GM20000 (cell line): ENCODE data around the gene SNTN.
"Not testable (repeated sequence)": the region's sequence is repeated elsewhere in the genome, so short reads cannot be mapped to it uniquely, and the experiment has no call there.

Experiments
- DNase-seq: peaks from one replicate; pipeline ENCODE4 v3.0.0; 2012; ENCODE audit warnings: low spot score
- CTCF ChIP-seq: IDR thresholded peaks from 2 replicates; pipeline ENCODE4 v1.5.1; 2012; ENCODE audit warnings: mild to moderate bottlenecking, control low read depth; ENCODE audit errors: extremely low read depth, missing control alignments

The SNTN gene

GRCh38 chr3:63624941-63625560, 27.4 kb upstream of the SNTN start:
- DNase-seq = no peak
- TF ChIP-seq CTCF = no peak

GRCh38 chr3:63631670-63632069, 20.8 kb upstream of the SNTN start:
- no peak for TF ChIP-seq CTCF
- DNase-seq = no peak

- TF ChIP-seq CTCF = no peak
- no peak for DNase-seq
Measured at GRCh38 chr3:63635186-63635585, 17.3 kb upstream of the SNTN start.

- DNase-seq = no peak
- TF ChIP-seq CTCF = no peak
Measured at GRCh38 chr3:63639806-63640205, 12.7 kb upstream of the SNTN start.

GRCh38 chr3:63642488-63642887, 10.0 kb upstream of the SNTN start:
- DNase-seq = no peak
- TF ChIP-seq CTCF = no peak

GRCh38 chr3:63644212-63644797, 8.2 kb upstream of the SNTN start:
- DNase-seq = no peak
- TF ChIP-seq CTCF = no peak

- DNase-seq = not testable (repeated sequence)
Measured at GRCh38 chr3:63644928-63645781, 7.3 kb upstream of the SNTN start.
